OCI-LY3 (cell line): Measurements from ENCODE around the gene HMOX1.
A peak's percentile ranks its signal among the peaks of the same experiment; 100 is the strongest.

Experiments
- H2AFZ ChIP-seq: fragments of 200-600, 300-600 bp; shearing (Covaris generic); 2 replicates; pipeline ENCODE4 v1.6.0; 2014; ENCODE audit warnings: antibody characterized with exemption, low read depth, low read length
- H3K27ac ChIP-seq: fragments of 200-600, 300-600 bp; sonication (generic); 2 replicates; pipeline ENCODE4 v1.5.1; 2014; ENCODE audit warnings: mild to moderate bottlenecking, low read length, moderate library complexity, mixed read lengths
- H3K27me3 ChIP-seq: fragments of 200-600, 300-600 bp; sonication (generic); 2 replicates; pipeline ENCODE4 v1.6.1; 2014; ENCODE audit warnings: low read depth, low read length, mixed read lengths
- H3K36me3 ChIP-seq: fragments of 200-600, 300-600 bp; sonication (generic); replicated peaks from 2 replicates; pipeline ENCODE3; 2014; ENCODE audit warnings: low read depth, low read length, mixed read lengths
- H3K4me1 ChIP-seq: fragments of 300-600, 200-600 bp; sonication (generic); 2 replicates; pipeline ENCODE4 v1.6.1; 2014; ENCODE audit warnings: low read length, mixed read lengths
- H3K4me2 ChIP-seq: fragments of 200-600, 300-600 bp; sonication (generic); 2 replicates; pipeline ENCODE4 v1.6.1; 2014; ENCODE audit warnings: low read length, mixed read lengths
- H3K4me3 ChIP-seq: fragments of 300-600, 200-600 bp; sonication (generic); 2 replicates; pipeline ENCODE4 v1.5.1; 2014; ENCODE audit warnings: antibody characterized with exemption, mild to moderate bottlenecking, low read length, moderate library complexity
- H3K79me2 ChIP-seq: fragments of 300-600, 200-600 bp; shearing (Covaris generic); 2 replicates; pipeline ENCODE4 v1.6.1; 2014; ENCODE audit warnings: mild to moderate bottlenecking, low read length, mixed read lengths
- H3K9ac ChIP-seq: fragments of 300-600, 200-600 bp; shearing (Covaris generic); 2 replicates; pipeline ENCODE4 v1.6.0; 2014; ENCODE audit warnings: mild to moderate bottlenecking, low read length, moderate library complexity
- H3K9me3 ChIP-seq: fragments of 200-600, 300-600 bp; shearing (Covaris generic); 2 replicates; pipeline ENCODE4 v1.6.1; 2014; ENCODE audit warnings: low read length, mixed read lengths; ENCODE audit not compliant: insufficient read depth
- H4K20me1 ChIP-seq: fragments of 200-600, 300-600 bp; sonication (generic); 2 replicates; pipeline ENCODE4 v1.6.1; 2016; ENCODE audit warnings: low read length, mixed read lengths; ENCODE audit not compliant: insufficient read depth
- EZH2phosphoT487 ChIP-seq: fragments of 200-600 bp; shearing (Covaris generic); IDR thresholded peaks from 2 replicates; pipeline ENCODE4 v1.6.1; 2018; ENCODE audit warnings: antibody characterized with exemption, mixed run types, low read depth
- TF ChIP-seq, protein P1 (sequence below): fragments of 200-600, 300-600 bp; sonication (generic); IDR thresholded peaks from 2 replicates; pipeline ENCODE4 v1.5.1; 2014; ENCODE audit warnings: antibody characterized with exemption, low read length, low read depth

Gene HMOX1

DNA sequence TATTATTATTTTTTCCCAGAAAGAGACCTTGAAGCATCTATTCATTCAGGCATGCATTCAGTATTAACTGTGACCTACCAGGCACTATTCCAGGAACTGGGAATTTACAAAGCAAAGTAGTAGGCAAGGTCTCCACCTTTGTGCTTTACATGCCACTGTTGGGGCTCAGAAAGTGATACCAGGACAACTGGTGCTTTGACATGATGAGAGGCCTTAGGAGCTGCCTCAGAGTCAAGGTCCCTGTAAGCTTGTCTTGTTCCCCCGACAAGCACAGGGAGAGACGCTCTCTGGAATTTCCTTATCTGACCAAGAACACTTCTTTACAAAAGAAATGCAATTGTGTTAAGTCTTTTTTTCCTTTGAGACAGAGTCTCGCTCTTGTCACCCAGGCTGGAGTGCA is 2.3 kb upstream of the HMOX1 start:
- H3K9ac ChIP-seq, result no peak overlapping the region
- H3K27me3 ChIP-seq, result no peaks in the 10 kb centered on the region
- no peak overlapping the region for H3K4me3 ChIP-seq
- peak overlapping the region; percentile 86; the same call in 1 of the 2 replicates for H3K27ac ChIP-seq
- no peak overlapping the region for H2AFZ ChIP-seq
- H3K36me3 ChIP-seq, result peaks cover 9% of the 10 kb centered on the region
- H3K4me2 ChIP-seq, result no peak overlapping the region
- no peaks in the 10 kb centered on the region for H3K9me3 ChIP-seq
- peaks cover 22% of the 10 kb centered on the region for H3K79me2 ChIP-seq
- TF ChIP-seq, protein P1, sequence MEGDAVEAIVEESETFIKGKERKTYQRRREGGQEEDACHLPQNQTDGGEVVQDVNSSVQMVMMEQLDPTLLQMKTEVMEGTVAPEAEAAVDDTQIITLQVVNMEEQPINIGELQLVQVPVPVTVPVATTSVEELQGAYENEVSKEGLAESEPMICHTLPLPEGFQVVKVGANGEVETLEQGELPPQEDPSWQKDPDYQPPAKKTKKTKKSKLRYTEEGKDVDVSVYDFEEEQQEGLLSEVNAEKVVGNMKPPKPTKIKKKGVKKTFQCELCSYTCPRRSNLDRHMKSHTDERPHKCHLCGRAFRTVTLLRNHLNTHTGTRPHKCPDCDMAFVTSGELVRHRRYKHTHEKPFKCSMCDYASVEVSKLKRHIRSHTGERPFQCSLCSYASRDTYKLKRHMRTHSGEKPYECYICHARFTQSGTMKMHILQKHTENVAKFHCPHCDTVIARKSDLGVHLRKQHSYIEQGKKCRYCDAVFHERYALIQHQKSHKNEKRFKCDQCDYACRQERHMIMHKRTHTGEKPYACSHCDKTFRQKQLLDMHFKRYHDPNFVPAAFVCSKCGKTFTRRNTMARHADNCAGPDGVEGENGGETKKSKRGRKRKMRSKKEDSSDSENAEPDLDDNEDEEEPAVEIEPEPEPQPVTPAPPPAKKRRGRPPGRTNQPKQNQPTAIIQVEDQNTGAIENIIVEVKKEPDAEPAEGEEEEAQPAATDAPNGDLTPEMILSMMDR, result no peak
- TF ChIP-seq EZH2phosphoT487, result no peak
- peaks cover 9% of the 10 kb centered on the region; the same call in 1 of the 2 replicates for H4K20me1 ChIP-seq
- H3K4me1 ChIP-seq, result peaks cover 66% of the 10 kb centered on the region

DNA sequence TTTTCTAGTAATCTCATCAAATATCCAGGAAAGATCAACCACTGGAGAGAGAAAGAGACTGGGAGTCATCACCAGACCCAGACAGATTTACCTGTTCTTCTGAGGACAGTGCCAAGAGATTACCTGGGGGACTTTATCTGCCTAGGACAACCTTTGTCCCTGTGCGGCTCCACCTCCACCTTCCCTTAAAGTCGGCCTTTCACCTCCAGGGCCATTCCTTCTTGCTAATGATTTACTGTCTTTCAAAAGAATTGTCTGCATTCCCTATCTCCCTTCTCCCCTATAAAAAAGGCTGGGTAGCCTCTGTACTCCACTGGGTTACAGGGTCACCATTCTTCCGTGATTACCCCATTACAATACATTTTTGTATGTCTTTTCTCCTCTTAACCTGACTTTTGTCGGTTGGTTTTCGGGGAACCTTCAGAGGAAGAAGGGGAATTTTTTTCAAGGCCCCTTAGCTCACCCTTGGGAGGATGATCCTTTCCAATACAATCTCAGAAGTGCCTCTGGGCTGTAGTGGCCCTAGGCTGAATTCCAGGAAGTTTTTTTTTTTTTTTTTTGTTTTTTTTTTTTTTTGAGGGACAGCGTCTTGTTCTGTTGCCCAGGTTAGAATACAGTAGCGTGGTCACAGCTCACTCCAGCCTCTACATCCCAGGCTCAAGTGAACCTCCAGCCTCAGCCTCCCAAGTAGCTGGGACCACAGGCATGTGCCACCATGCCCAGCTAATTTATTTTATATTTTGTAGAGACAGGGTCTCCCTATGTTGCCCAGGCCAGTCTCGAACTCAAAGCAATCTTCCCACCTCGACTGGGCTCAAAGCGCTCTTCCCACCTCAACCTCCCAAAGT is 1.5 kb upstream of the HMOX1 start:
- Histone ChIP-seq H3K27ac (no peak overlapping the region), H3K79me2 (peaks cover 23% of the 10 kb centered on the region), H3K4me2 (no peak overlapping the region), H3K9ac (no peak overlapping the region), H3K4me1 (peaks cover 66% of the 10 kb centered on the region), H2AFZ (no peak overlapping the region), H3K9me3 (no peaks in the 10 kb centered on the region), H3K36me3 (peaks cover 16% of the 10 kb centered on the region), H3K4me3 (no peak overlapping the region), H3K27me3 (no peaks in the 10 kb centered on the region), H4K20me1 (peaks cover 9% of the 10 kb centered on the region; the same call in 1 of the 2 replicates)
- TF ChIP-seq EZH2phosphoT487, result no peak
- TF ChIP-seq, protein P1, result no peak

GRCh38 chr22:35380013-35380412 is 883 bp upstream of the HMOX1 start:
- no peak overlapping the region for H2AFZ ChIP-seq
- no peak overlapping the region; the same call in 1 of the 2 replicates for H3K9ac ChIP-seq
- peaks cover 67% of the 10 kb centered on the region for H3K4me1 ChIP-seq
- H3K27ac ChIP-seq, result no peak overlapping the region
- peaks cover 22% of the 10 kb centered on the region for H3K36me3 ChIP-seq
- peaks cover 14% of the 10 kb centered on the region; the same call in 1 of the 2 replicates for H4K20me1 ChIP-seq
- H3K4me3 ChIP-seq, result peak overlapping the region; percentile 88; the same call in 1 of the 2 replicates
- no peak for TF ChIP-seq EZH2phosphoT487
- TF ChIP-seq, protein P1, result no peak
- peak overlapping the region; percentile 89; the same call in 1 of the 2 replicates for H3K4me2 ChIP-seq
- peaks cover 23% of the 10 kb centered on the region for H3K79me2 ChIP-seq
- H3K27me3 ChIP-seq, result no peaks in the 10 kb centered on the region
- no peaks in the 10 kb centered on the region for H3K9me3 ChIP-seq

- peak overlapping the region; percentile 27 for H3K27ac ChIP-seq
- peaks cover 23% of the 10 kb centered on the region for H3K79me2 ChIP-seq
- peak overlapping the region; percentile 89 for H3K4me2 ChIP-seq
- peaks cover 52% of the 10 kb centered on the region for H3K4me1 ChIP-seq
- peak overlapping the region; percentile 79 for H3K9ac ChIP-seq
- peaks cover 21% of the 10 kb centered on the region; the same call in 1 of the 2 replicates for H4K20me1 ChIP-seq
- no peaks in the 10 kb centered on the region for H3K27me3 ChIP-seq
- peak overlapping the region; percentile 7; the same call in 1 of the 2 replicates for H2AFZ ChIP-seq
- peaks cover 28% of the 10 kb centered on the region for H3K36me3 ChIP-seq
- H3K4me3 ChIP-seq, result peak overlapping the region; percentile 88
- TF ChIP-seq, protein P1, result no peak
- no peak for TF ChIP-seq EZH2phosphoT487
- no peaks in the 10 kb centered on the region for H3K9me3 ChIP-seq
Observed at GRCh38 chr22:35381424-35382009, 621 bp downstream of the HMOX1 start.
